CD14-positive monocyte (primary cell): ENCODE measurements around the gene BARHL1. TPM values are rescaled to one million over a fixed set of nuclear protein-coding genes. Genes with fewer than 3 reads are reported as not detected.

ENCODE experiments used
- DNase-seq, 3 donors: peaks; one replicate each; pipeline ENCODE4 v3.0.0-alpha.2; 2011 to 2022
- H2AFZ ChIP-seq: 2 replicates; pipeline ENCODE4 v1.6.0; 2012; ENCODE audit warnings: mild to moderate bottlenecking, low read depth, low read length, inconsistent platforms; ENCODE audit not compliant: insufficient read depth, poor library complexity, severe bottlenecking
- H3K27ac ChIP-seq, 2 donors: 1 replicate in 1 of 2; 2 replicates in 1 of 2; pipeline ENCODE4 v1.5.1; 2012 to 2013; ENCODE audit warnings: low read length in 2 of 2, control low read depth in 1 of 2, inconsistent platforms in 1 of 2, low read depth in 1 of 2, mild to moderate bottlenecking in 1 of 2
- H3K27me3 ChIP-seq, 2 donors: one replicate each; pipeline versions ENCODE4 v1.6.0 to v1.6.1; 2011 to 2013; ENCODE audit warnings: low read length in 2 of 2; ENCODE audit not compliant: control insufficient read depth in 2 of 2, insufficient read depth in 2 of 2
- H3K36me3 ChIP-seq, 2 donors: replicated peaks in 1 of 2; 1 replicate in 1 of 2; 2 replicates in 1 of 2; pipeline versions ENCODE4 v1.5.1 to v1.6.1; 2012 to 2013; ENCODE audit warnings: low read length in 2 of 2, control low read depth in 1 of 2, inconsistent platforms in 1 of 2, mild to moderate bottlenecking in 1 of 2; ENCODE audit not compliant: insufficient read depth in 2 of 2, control insufficient read depth in 1 of 2
- H3K4me1 ChIP-seq, 2 donors: 1 replicate in 1 of 2; 2 replicates in 1 of 2; pipeline versions ENCODE4 v1.5.1 to v1.6.1; 2012 to 2013; ENCODE audit warnings: low read length in 2 of 2, control low read depth in 1 of 2, inconsistent platforms in 1 of 2, mild to moderate bottlenecking in 1 of 2, moderate library complexity in 1 of 2; ENCODE audit not compliant: insufficient read depth in 2 of 2, control insufficient read depth in 1 of 2
- H3K4me2 ChIP-seq: replicated peaks from 2 replicates; pipeline ENCODE3; 2012; ENCODE audit warnings: low read length, moderate library complexity, mild to moderate bottlenecking; ENCODE audit not compliant: poor library complexity, severe bottlenecking; ENCODE audit errors: extremely low read depth
- H3K4me3 ChIP-seq, 3 experiments: fragments of 200-600 bp in 1 of 3; sonication (generic) in 1 of 3; replicated peaks in 1 of 3; 1 replicate in 2 of 3; 2 replicates in 1 of 3; pipeline ENCODE4 v1.5.1; 2011 to 2013; ENCODE audit warnings: low read length in 3 of 3, mild to moderate bottlenecking in 3 of 3, control low read depth in 2 of 3, low read depth in 2 of 3, inconsistent platforms in 1 of 3, moderate library complexity in 1 of 3
- H3K79me2 ChIP-seq: 2 replicates; pipeline ENCODE4 v1.6.0; 2012; ENCODE audit warnings: mild to moderate bottlenecking, control low read depth, inconsistent platforms, low read length, moderate library complexity; ENCODE audit not compliant: insufficient read depth
- H3K9ac ChIP-seq: 2 replicates; pipeline ENCODE4 v1.6.0; 2017; ENCODE audit warnings: low read length, mild to moderate bottlenecking; ENCODE audit not compliant: insufficient read depth, poor library complexity, severe bottlenecking
- H3K9me3 ChIP-seq, 2 donors: replicated peaks in 1 of 2; 1 replicate in 1 of 2; 2 replicates in 1 of 2; pipeline versions ENCODE4 v1.5.1 to v1.6.1; 2012 to 2013; ENCODE audit warnings: low read length in 2 of 2, control low read depth in 1 of 2; ENCODE audit not compliant: control insufficient read depth in 1 of 2, insufficient read depth in 1 of 2
- H4K20me1 ChIP-seq: 2 replicates; pipeline ENCODE4 v1.6.0; 2012; ENCODE audit warnings: mild to moderate bottlenecking, low read length, control low read depth, moderate library complexity; ENCODE audit not compliant: insufficient read depth
- H3K27ac Mint-ChIP-seq, 7 donors: one replicate each; pipeline ENCODE4 v1.8.0; 2020; ENCODE audit warnings: mild to moderate bottlenecking in 7 of 7, mixed read lengths in 7 of 7, moderate library complexity in 6 of 7, inconsistent platforms in 2 of 7
- H3K27me3 Mint-ChIP-seq, 3 donors: one replicate each; pipeline ENCODE4 v1.8.0; 2021 to 2022; ENCODE audit warnings: low read depth in 3 of 3, mild to moderate bottlenecking in 3 of 3, mixed read lengths in 3 of 3, moderate library complexity in 3 of 3, inconsistent platforms in 1 of 3
- H3K36me3 Mint-ChIP-seq, 2 donors: one replicate each; pipeline ENCODE4 v1.8.0; 2020; ENCODE audit warnings: mixed read lengths in 2 of 2, inconsistent platforms in 1 of 2, mild to moderate bottlenecking in 1 of 2
- H3K4me1 Mint-ChIP-seq: one replicate; pipeline ENCODE4 v1.8.0; 2020; ENCODE audit warnings: mild to moderate bottlenecking, mixed read lengths
- H3K4me3 Mint-ChIP-seq, 2 donors: one replicate each; pipeline ENCODE4 v1.8.0; 2020; ENCODE audit warnings: mild to moderate bottlenecking in 2 of 2, mixed read lengths in 2 of 2, moderate library complexity in 1 of 2
- H3K9me3 Mint-ChIP-seq, 7 donors: one replicate each; pipeline ENCODE4 v1.8.0; 2020 to 2022; ENCODE audit warnings: mixed read lengths in 7 of 7, mild to moderate bottlenecking in 6 of 7, moderate library complexity in 6 of 7, inconsistent platforms in 2 of 7
- WGBS: methylation state at CpG from one replicate; pipeline ENCODE4 v1.1.5; 2013; ENCODE audit warnings: missing lambda C conversion rate; ENCODE audit not compliant: insufficient coverage; 5-methylcytosine and 5-hydroxymethylcytosine counted together
- intact Hi-C, 2 donors: fragments of 100-400 bp; cut with micrococcal nuclease; formaldehyde crosslinking; loops; one replicate each; pipeline versions ENCODE4 v1.15.0 to v1.15.1; 2023
- polyA plus RNA-seq, 3 donors: library from polyadenylated mRNA; depleted of rRNA in 1 of 3; unstranded in 2 of 3; stranded (reverse) in 1 of 3; fragments of 300-500 nt in 2 of 3; fragments of >200 nt in 1 of 3; fragmentation: Illumina TruSeq in 2 of 3; gene quantifications; 1 replicate in 2 of 3; 2 replicates in 1 of 3; pipeline ENCODE4 v1.2.3, GENCODE V29; 2012 to 2021
- TF ChIP-seq, protein P1 (sequence below): fragments of 200-600 bp; IDR thresholded peaks from one replicate; pipeline ENCODE4 v1.8.0; 2022; ENCODE audit warnings: antibody characterized with exemption, mild to moderate bottlenecking

Gene BARHL1
- polyA plus RNA-seq, 3 donors: not detected

DNA sequence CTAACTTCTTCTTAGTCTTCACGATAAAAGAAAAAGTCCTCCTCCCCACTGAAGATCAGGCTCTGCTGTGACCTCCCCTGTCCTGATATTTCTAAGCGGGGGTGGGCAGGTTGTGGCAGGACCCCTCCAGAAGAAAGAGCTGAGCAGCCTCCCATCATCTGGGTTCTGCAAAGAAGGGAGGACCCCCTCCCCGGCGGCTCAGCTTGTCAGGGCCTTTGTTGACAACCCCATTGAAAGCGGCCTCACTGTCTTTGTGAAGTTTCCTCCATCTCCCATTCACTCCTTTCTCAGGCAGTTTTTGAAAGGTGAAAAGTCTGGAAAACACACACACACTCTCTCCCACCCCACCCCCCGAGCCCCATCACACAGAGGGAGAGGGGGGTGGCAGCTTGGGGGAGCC lies 26.2 kb upstream of the BARHL1 start:
- H3K36me3 Mint-ChIP-seq: no peaks in the 10 kb centered on the region
- intact Hi-C loops: no loop called here
- no peak for DNase-seq
- H3K36me3 ChIP-seq: no peaks in the 10 kb centered on the region
- peaks cover 0 to 6% (median 3%) of the 10 kb centered on the region in 7 donors for H3K9me3 Mint-ChIP-seq
- H3K27me3 Mint-ChIP-seq: peaks cover 18 to 32% (median 25%) of the 10 kb centered on the region in 3 donors
- H3K9me3 ChIP-seq: no peaks in the 10 kb centered on the region
- TF ChIP-seq, protein P1, sequence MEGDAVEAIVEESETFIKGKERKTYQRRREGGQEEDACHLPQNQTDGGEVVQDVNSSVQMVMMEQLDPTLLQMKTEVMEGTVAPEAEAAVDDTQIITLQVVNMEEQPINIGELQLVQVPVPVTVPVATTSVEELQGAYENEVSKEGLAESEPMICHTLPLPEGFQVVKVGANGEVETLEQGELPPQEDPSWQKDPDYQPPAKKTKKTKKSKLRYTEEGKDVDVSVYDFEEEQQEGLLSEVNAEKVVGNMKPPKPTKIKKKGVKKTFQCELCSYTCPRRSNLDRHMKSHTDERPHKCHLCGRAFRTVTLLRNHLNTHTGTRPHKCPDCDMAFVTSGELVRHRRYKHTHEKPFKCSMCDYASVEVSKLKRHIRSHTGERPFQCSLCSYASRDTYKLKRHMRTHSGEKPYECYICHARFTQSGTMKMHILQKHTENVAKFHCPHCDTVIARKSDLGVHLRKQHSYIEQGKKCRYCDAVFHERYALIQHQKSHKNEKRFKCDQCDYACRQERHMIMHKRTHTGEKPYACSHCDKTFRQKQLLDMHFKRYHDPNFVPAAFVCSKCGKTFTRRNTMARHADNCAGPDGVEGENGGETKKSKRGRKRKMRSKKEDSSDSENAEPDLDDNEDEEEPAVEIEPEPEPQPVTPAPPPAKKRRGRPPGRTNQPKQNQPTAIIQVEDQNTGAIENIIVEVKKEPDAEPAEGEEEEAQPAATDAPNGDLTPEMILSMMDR: no peak
- H3K4me3 Mint-ChIP-seq: no peak overlapping the region
- H3K4me2 ChIP-seq: no peak overlapping the region
- H3K4me1 Mint-ChIP-seq: no peaks in the 10 kb centered on the region
- H3K27ac Mint-ChIP-seq: no peak overlapping the region
- H3K27ac ChIP-seq: no peak overlapping the region
- no peak overlapping the region for H3K9ac ChIP-seq
- no peaks in the 10 kb centered on the region for H3K4me1 ChIP-seq
- no peak overlapping the region for H3K4me3 ChIP-seq
- no peaks in the 10 kb centered on the region for H4K20me1 ChIP-seq
- H3K79me2 ChIP-seq: no peaks in the 10 kb centered on the region
- peaks cover 0 to 8% of the 10 kb centered on the region in 2 donors for H3K27me3 ChIP-seq
- H2AFZ ChIP-seq: no peak overlapping the region
- WGBS: 88% methylated on average over 1 of the region's 6 CpGs

- no peak overlapping the region for H3K9ac ChIP-seq
- no peaks in the 10 kb centered on the region for H3K79me2 ChIP-seq
- no peak overlapping the region for H3K4me3 ChIP-seq
- peaks cover 23 to 31% (median 29%) of the 10 kb centered on the region in 3 donors for H3K27me3 Mint-ChIP-seq
- no peaks in the 10 kb centered on the region for H3K4me1 Mint-ChIP-seq
- whole genome bisulfite sequencing: 82% methylated on average over 22 of the region's 26 CpGs
- no peak overlapping the region for H2AFZ ChIP-seq
- peaks cover 0 to 6% (median 3%) of the 10 kb centered on the region in 7 donors for H3K9me3 Mint-ChIP-seq
- no peaks in the 10 kb centered on the region for H3K36me3 ChIP-seq
- no peak overlapping the region for H3K4me2 ChIP-seq
- H3K4me1 ChIP-seq: no peaks in the 10 kb centered on the region
- H3K27ac Mint-ChIP-seq: no peak overlapping the region
- H4K20me1 ChIP-seq: no peaks in the 10 kb centered on the region
- H3K9me3 ChIP-seq: no peaks in the 10 kb centered on the region
- intact Hi-C loops: no loop called here
- H3K27ac ChIP-seq: no peak overlapping the region
- TF ChIP-seq, protein P1: no peak
- no peak for DNase-seq
- H3K36me3 Mint-ChIP-seq: no peaks in the 10 kb centered on the region
- H3K4me3 Mint-ChIP-seq: peak overlapping the region in 1 of 2 donors; percentile 30
- peaks cover 0 to 13% of the 10 kb centered on the region in 2 donors for H3K27me3 ChIP-seq
Measured at GRCh38 chr9:132556714-132557113, 25.7 kb upstream of the BARHL1 start.
